ENCODE measurements around the gene OR51B5. TPM values are rescaled to one million over a fixed set of nuclear protein-coding genes. Genes with fewer than 3 reads are reported as not detected.

The OR51B5 gene
- total RNA-seq, 1 donor from 2014 or later = 1.4 TPM

Other genes starting within 250 kb of the OR51B5 start
- gene OR52A5, start 205.2 kb downstream of the OR51B5 start, total RNA-seq = not detected
- not detected for gene OR52A1, start 188.8 kb downstream of the OR51B5 start, total RNA-seq
- gene OR51V1, start 142.8 kb downstream of the OR51B5 start, total RNA-seq = not detected
- 16,523 TPM for gene HBB, start 116.5 kb downstream of the OR51B5 start, total RNA-seq
- 38.4 TPM for gene HBD, start 109.0 kb downstream of the OR51B5 start, total RNA-seq
- 5.3 TPM for gene HBG1, start 93.7 kb downstream of the OR51B5 start, total RNA-seq
- 6.1 TPM for gene HBG2, start 88.7 kb downstream of the OR51B5 start, total RNA-seq
- not detected for gene HBE1, start 73.6 kb downstream of the OR51B5 start, total RNA-seq
- gene OR51B4, start 41.6 kb downstream of the OR51B5 start, total RNA-seq = 0.40 TPM
- 0.40 TPM for gene OR51B2, start 19.2 kb downstream of the OR51B5 start, total RNA-seq
- not detected for gene OR51B6, start 8.0 kb upstream of the OR51B5 start, total RNA-seq
- gene OR51M1, start 40.3 kb upstream of the OR51B5 start, total RNA-seq = not detected
- gene OR51Q1, start 78.6 kb upstream of the OR51B5 start, total RNA-seq = not detected
- gene OR51I1, start 98.0 kb upstream of the OR51B5 start, total RNA-seq = not detected
- gene OR51I2, start 105.8 kb upstream of the OR51B5 start, total RNA-seq = not detected
- not detected for gene OR52D1, start 145.2 kb upstream of the OR51B5 start, total RNA-seq
- 1.1 TPM for gene UBQLN3, start 166.4 kb upstream of the OR51B5 start, total RNA-seq
- 1.5 TPM for gene UBQLNL, start 173.2 kb upstream of the OR51B5 start, total RNA-seq
- gene OR52H1, start 205.0 kb upstream of the OR51B5 start, total RNA-seq = 0.89 TPM
- gene OR52B6, start 237.4 kb upstream of the OR51B5 start, total RNA-seq = not detected